Dermis lymphatic vessel endothelial cell (primary cell): ENCODE results near the gene OR6M1. TPM values are rescaled to one million over a fixed set of nuclear protein-coding genes. Genes with fewer than 3 reads are reported as not detected.

Experiments used
- total RNA-seq: library from RNA; depleted of rRNA; stranded (reverse); fragments of >200 nt; gene quantifications from 2 replicates; pipeline ENCODE4 v1.2.1, GENCODE V29; 2014

OR6M1 gene
- 0.09 TPM in 1 of 2 replicates, not detected in the other for total RNA-seq

GRCh38 chr11:123806249-123806648 lies at the start of gene OR6M1:
TSS of gene OR6M1 (minus strand) at chr11:123806349. CDS start at chr11:123806349, 0 bp downstream.

Other genes starting within 250 kb of the OR6M1 start
- gene SCN3B, start 151.7 kb downstream of the OR6M1 start, total RNA-seq, result 4.8 and 10.0 TPM in 2 replicates
- 4.0 and 7.9 TPM in 2 replicates for gene ZNF202, start 64.7 kb downstream of the OR6M1 start, total RNA-seq
- gene OR6X1, start 51.8 kb downstream of the OR6M1 start, total RNA-seq, result not detected in 2 replicates
- gene TMEM225, start 79.3 kb upstream of the OR6M1 start, total RNA-seq, result not detected in 2 replicates
- not detected in 2 replicates for gene OR8D4, start 95.8 kb upstream of the OR6M1 start, total RNA-seq
- gene OR4D5, start 133.3 kb upstream of the OR6M1 start, total RNA-seq, result not detected in 2 replicates
- gene OR6T1, start 137.5 kb upstream of the OR6M1 start, total RNA-seq, result not detected in 2 replicates
- gene OR10S1, start 171.4 kb upstream of the OR6M1 start, total RNA-seq, result not detected in 2 replicates
- gene OR10G6, start 188.8 kb upstream of the OR6M1 start, total RNA-seq, result not detected in 2 replicates
- gene OR10G4, start 206.6 kb upstream of the OR6M1 start, total RNA-seq, result not detected in 2 replicates
- not detected in 2 replicates for gene OR10G9, start 216.7 kb upstream of the OR6M1 start, total RNA-seq
- gene OR10G8, start 220.4 kb upstream of the OR6M1 start, total RNA-seq, result not detected in 2 replicates
- gene OR10G7, start 235.0 kb upstream of the OR6M1 start, total RNA-seq, result not detected in 2 replicates